Measurements from ENCODE around the gene COX7B2.

The COX7B2 gene

GRCh38 chr4:46924789-46925529, 15.9 kb upstream of the COX7B2 start:
- no peak for TF ChIP-seq CTCF (IDR thresholded peaks at IDR 0.05; ENCODE audit: unreplicated experiment in 3 of 3)
- no peaks in the 10 kb centered on the region for H3K36me3 Mint-ChIP-seq (ENCODE audit: low read depth)
- no peak overlapping the region for H3K4me3 Mint-ChIP-seq
- H3K27me3 Mint-ChIP-seq (ENCODE audit: low read depth) = no peaks in the 10 kb centered on the region
- no peaks in the 10 kb centered on the region for H3K4me1 Mint-ChIP-seq
- H3K9me3 Mint-ChIP-seq = no peaks in the 10 kb centered on the region
- no peak overlapping the region for H3K27ac Mint-ChIP-seq

GRCh38 chr4:46922205-46922604, 13.2 kb upstream of the COX7B2 start:
- H3K4me3 Mint-ChIP-seq = no peak overlapping the region
- no peak for TF ChIP-seq CTCF (IDR thresholded peaks at IDR 0.05; ENCODE audit: unreplicated experiment in 3 of 3)
- no peaks in the 10 kb centered on the region for H3K27me3 Mint-ChIP-seq (ENCODE audit: low read depth)
- no peak overlapping the region for H3K27ac Mint-ChIP-seq
- no peaks in the 10 kb centered on the region for H3K4me1 Mint-ChIP-seq
- no peaks in the 10 kb centered on the region for H3K9me3 Mint-ChIP-seq
- no peaks in the 10 kb centered on the region for H3K36me3 Mint-ChIP-seq (ENCODE audit: low read depth)

GRCh38 chr4:46908148-46908547, 897 bp downstream of the COX7B2 start:
- no peak for TF ChIP-seq CTCF (IDR thresholded peaks at IDR 0.05; ENCODE audit: unreplicated experiment in 3 of 3)
- Mint-ChIP-seq H3K27me3 (ENCODE audit: low read depth) (no peaks in the 10 kb centered on the region), H3K27ac (no peak overlapping the region), H3K9me3 (no peaks in the 10 kb centered on the region), H3K36me3 (ENCODE audit: low read depth) (no peaks in the 10 kb centered on the region), H3K4me1 (no peaks in the 10 kb centered on the region), H3K4me3 (no peak overlapping the region)

- no peak overlapping the region for H3K4me3 Mint-ChIP-seq
- no peak overlapping the region for H3K27ac Mint-ChIP-seq
- H3K27me3 Mint-ChIP-seq (ENCODE audit: low read depth) = no peaks in the 10 kb centered on the region
- no peaks in the 10 kb centered on the region for H3K9me3 Mint-ChIP-seq
- TF ChIP-seq CTCF (IDR thresholded peaks at IDR 0.05; ENCODE audit: unreplicated experiment in 3 of 3) = no peak
- no peaks in the 10 kb centered on the region for H3K4me1 Mint-ChIP-seq
- H3K36me3 Mint-ChIP-seq (ENCODE audit: low read depth) = no peaks in the 10 kb centered on the region
These were observed 9.0 kb downstream of the COX7B2 start for GRCh38 chr4:46900082-46900481.

GRCh38 chr4:46894826-46895225, 14.2 kb downstream of the COX7B2 start:
- Mint-ChIP-seq H3K9me3 (no peaks in the 10 kb centered on the region), H3K4me3 (no peak overlapping the region), H3K27me3 (ENCODE audit: low read depth) (no peaks in the 10 kb centered on the region), H3K27ac (no peak overlapping the region), H3K36me3 (ENCODE audit: low read depth) (no peaks in the 10 kb centered on the region), H3K4me1 (no peaks in the 10 kb centered on the region)
- TF ChIP-seq CTCF (IDR thresholded peaks at IDR 0.05; ENCODE audit: unreplicated experiment in 3 of 3) = no peak

GRCh38 chr4:46890056-46890455, 19.0 kb downstream of the COX7B2 start:
- Mint-ChIP-seq H3K9me3 (no peaks in the 10 kb centered on the region), H3K36me3 (ENCODE audit: low read depth) (no peaks in the 10 kb centered on the region), H3K4me3 (no peak overlapping the region), H3K27me3 (ENCODE audit: low read depth) (no peaks in the 10 kb centered on the region), H3K27ac (no peak overlapping the region), H3K4me1 (no peaks in the 10 kb centered on the region)
- TF ChIP-seq CTCF (IDR thresholded peaks at IDR 0.05; ENCODE audit: unreplicated experiment in 3 of 3) = no peak

All from nephron (organoid).